H1 (cell line): Measurements from ENCODE around the gene NECAB3. TPM values are rescaled to one million over a fixed set of nuclear protein-coding genes. Genes with fewer than 3 reads are reported as not detected.
A peak's percentile ranks its signal among the peaks of the same experiment; 100 is the strongest.

Experiments
- CTCF ChIA-PET: fragments of 300-600 bp; sonication (Branson Sonifier 250); formaldehyde crosslinking; loops from one replicate; lab custom pipeline; 2021; ENCODE audit not compliant: partially characterized antibody; lab: Charles Lee
- POLR2A ChIA-PET: fragments of 300-600 bp; sonication (Branson Sonifier 250); formaldehyde crosslinking; loops from one replicate; lab custom pipeline; 2021; ENCODE audit warnings: inconsistent platforms; ENCODE audit not compliant: partially characterized antibody; lab: Charles Lee
- DNase-seq, 2 experiments: peaks; one replicate each; pipeline versions ENCODE4 v3.0.0 to v3.0.0-alpha.2; 2010 to 2022; ENCODE audit warnings: low spot score in 2 of 2, low read depth in 1 of 2, mixed read lengths in 1 of 2
- FAIRE-seq: peaks from 2 replicates; lab custom pipeline; 2011; peaks lifted over from hg19 to GRCh38; lab: Jason Lieb, UNC
- H2AFZ ChIP-seq: 2 replicates; pipeline ENCODE4 v1.8.1; 2012; ENCODE audit warnings: low read length, inconsistent platforms
- H2AK5ac ChIP-seq: 2 replicates; pipeline ENCODE4 v1.6.1; 2013; ENCODE audit warnings: low read depth, low read length
- H2BK120ac ChIP-seq: replicated peaks from 2 replicates; pipeline ENCODE3; 2013; ENCODE audit warnings: low read depth, low read length, inconsistent platforms
- H2BK12ac ChIP-seq: 2 replicates; pipeline ENCODE4 v1.6.1; 2013; ENCODE audit warnings: low read depth, low read length
- H2BK15ac ChIP-seq: 2 replicates; pipeline ENCODE4 v1.6.1; 2013; ENCODE audit warnings: low read length
- H2BK20ac ChIP-seq: 2 replicates; pipeline ENCODE4 v1.6.1; 2013; ENCODE audit warnings: low read length
- H2BK5ac ChIP-seq: 2 replicates; pipeline ENCODE4 v1.6.1; 2013; ENCODE audit warnings: low read depth, low read length
- H3K14ac ChIP-seq: 2 replicates; pipeline ENCODE4 v1.6.1; 2013; ENCODE audit warnings: inconsistent platforms; ENCODE audit not compliant: insufficient read length
- H3K18ac ChIP-seq: 2 replicates; pipeline ENCODE4 v1.6.1; 2013; ENCODE audit warnings: low read length; ENCODE audit errors: extremely low read depth
- H3K23ac ChIP-seq: 2 replicates; pipeline ENCODE4 v1.6.1; 2013; ENCODE audit warnings: inconsistent platforms; ENCODE audit not compliant: insufficient read length
- H3K23me2 ChIP-seq: 2 replicates; pipeline ENCODE4 v1.6.1; 2013; ENCODE audit warnings: low read depth, low read length
- H3K27ac ChIP-seq: 2 replicates; pipeline ENCODE4 v1.6.1; 2011; ENCODE audit warnings: low read depth, low read length, inconsistent platforms
- H3K27me3 ChIP-seq, 4 experiments: replicated peaks in 1 of 4; 1 replicate in 1 of 4; 2 replicates in 3 of 4; pipeline versions ENCODE4 v1.6.1 to v1.8.1; 2011 to 2013; ENCODE audit warnings: low read length in 3 of 4, mild to moderate bottlenecking in 3 of 4, inconsistent platforms in 2 of 4, mixed read lengths in 2 of 4, moderate library complexity in 1 of 4; ENCODE audit not compliant: control insufficient read depth in 3 of 4, insufficient read depth in 3 of 4; ENCODE audit errors: extremely low read depth in 1 of 4
- H3K36me3 ChIP-seq, 4 experiments: 2 replicates each; pipeline versions ENCODE4 v1.6.1 to v1.8.1; 2011 to 2013; ENCODE audit warnings: mild to moderate bottlenecking in 4 of 4, low read length in 3 of 4, moderate library complexity in 2 of 4, control low read depth in 1 of 4, inconsistent platforms in 1 of 4; ENCODE audit not compliant: insufficient read depth in 4 of 4, control insufficient read depth in 2 of 4
- H3K4ac ChIP-seq: replicated peaks from 2 replicates; pipeline ENCODE3; 2013; ENCODE audit warnings: low read length, low read depth, mixed read lengths, inconsistent platforms; ENCODE audit not compliant: insufficient read length
- H3K4me1 ChIP-seq, 4 experiments: replicated peaks in 1 of 4; 1 replicate in 1 of 4; 2 replicates in 3 of 4; pipeline versions ENCODE4 v1.6.1 to v1.8.1; 2011 to 2013; ENCODE audit warnings: low read length in 3 of 4, inconsistent platforms in 2 of 4, mixed read lengths in 1 of 4; ENCODE audit not compliant: insufficient read depth in 4 of 4, control insufficient read depth in 3 of 4
- H3K4me2 ChIP-seq, 2 experiments: 2 replicates each; pipeline versions ENCODE4 v1.6.1 to v1.8.1; 2011 to 2013; ENCODE audit warnings: low read depth in 2 of 2, low read length in 2 of 2, control low read depth in 1 of 2, inconsistent platforms in 1 of 2, mild to moderate bottlenecking in 1 of 2; ENCODE audit not compliant: insufficient read depth in 1 of 2
- H3K4me3 ChIP-seq, 4 experiments: fragments of 200-600, 300-600 bp in 1 of 4; sonication (generic), shearing (Covaris generic), sonication (Bioruptor Twin) in 1 of 4; 2 replicates each; pipeline versions ENCODE4 v1.5.1 to v1.8.1; 2011 to 2016; ENCODE audit warnings: low read length in 4 of 4, low read depth in 3 of 4, control low read depth in 2 of 4, inconsistent platforms in 2 of 4, mild to moderate bottlenecking in 2 of 4, mixed read lengths in 1 of 4, moderate library complexity in 1 of 4; ENCODE audit not compliant: insufficient read depth in 2 of 4; ENCODE audit errors: extremely low read depth in 1 of 4
- H3K56ac ChIP-seq: replicated peaks from 2 replicates; pipeline ENCODE3; 2013; ENCODE audit warnings: low read depth, mild to moderate bottlenecking, mixed read lengths, low read length, inconsistent platforms; ENCODE audit not compliant: insufficient read length
- H3K79me1 ChIP-seq: 2 replicates; pipeline ENCODE4 v1.6.1; 2013; ENCODE audit warnings: low read depth, low read length, control low read depth
- H3K79me2 ChIP-seq, 2 experiments: 2 replicates each; pipeline versions ENCODE4 v1.6.1 to v1.8.1; 2012 to 2013; ENCODE audit warnings: low read length in 2 of 2, mild to moderate bottlenecking in 2 of 2, inconsistent platforms in 1 of 2; ENCODE audit not compliant: insufficient read depth in 2 of 2, control insufficient read depth in 1 of 2
- H3K9ac ChIP-seq, 4 experiments: replicated peaks in 1 of 4; 1 replicate in 1 of 4; 2 replicates in 3 of 4; pipeline versions ENCODE4 v1.6.1 to v1.8.1; 2011 to 2013; ENCODE audit warnings: low read depth in 3 of 4, low read length in 3 of 4, control low read depth in 2 of 4, mild to moderate bottlenecking in 2 of 4, moderate library complexity in 2 of 4, inconsistent platforms in 1 of 4; ENCODE audit errors: extremely low read depth in 1 of 4
- H3K9me3 ChIP-seq, 2 experiments: 2 replicates each; pipeline versions ENCODE4 v1.6.1 to v1.8.1; 2012 to 2013; ENCODE audit warnings: mild to moderate bottlenecking in 2 of 2, moderate library complexity in 2 of 2, control low read depth in 1 of 2, inconsistent platforms in 1 of 2, low read depth in 1 of 2, low read length in 1 of 2, mixed read lengths in 1 of 2; ENCODE audit not compliant: insufficient read depth in 2 of 2
- H4K20me1 ChIP-seq, 2 experiments: replicated peaks in 1 of 2; 2 replicates each; pipeline versions ENCODE3 to v1.8.1; 2011 to 2013; ENCODE audit warnings: inconsistent platforms in 2 of 2, low read length in 2 of 2, mild to moderate bottlenecking in 1 of 2; ENCODE audit not compliant: insufficient read depth in 2 of 2, control insufficient read depth in 1 of 2
- H4K5ac ChIP-seq: 2 replicates; pipeline ENCODE4 v1.6.1; 2013; ENCODE audit warnings: low read length, low read depth, mixed read lengths, inconsistent platforms; ENCODE audit not compliant: insufficient read length
- H4K8ac ChIP-seq: 2 replicates; pipeline ENCODE4 v1.8.0; 2013; ENCODE audit warnings: mild to moderate bottlenecking, moderate library complexity, low read length, inconsistent platforms; ENCODE audit not compliant: insufficient read depth; ENCODE audit errors: extremely low read depth
- H4K91ac ChIP-seq: replicated peaks from 2 replicates; pipeline ENCODE3; 2013; ENCODE audit warnings: low read length, mixed read lengths, inconsistent platforms; ENCODE audit not compliant: insufficient read length
- BCL11A ChIP-seq, 2 experiments: IDR thresholded peaks; one replicate each; pipeline ENCODE4 v1.6.1; 2011; ENCODE audit warnings: low read depth in 2 of 2, low read length in 2 of 2, mild to moderate bottlenecking in 2 of 2
- CTBP2 ChIP-seq: IDR thresholded peaks from 2 replicates; pipeline ENCODE4 v1.7.0; 2011; ENCODE audit warnings: borderline replicate concordance, mild to moderate bottlenecking, moderate library complexity, mixed read lengths, low read length; ENCODE audit not compliant: insufficient read depth, insufficient read length
- E2F6 ChIP-seq: IDR thresholded peaks from 2 replicates; pipeline ENCODE4 v1.6.1; 2012; ENCODE audit warnings: inconsistent platforms
- MAX ChIP-seq: IDR thresholded peaks from 2 replicates; pipeline ENCODE4 v1.6.1; 2012; ENCODE audit warnings: inconsistent platforms
- POLR2A ChIP-seq, 2 experiments: IDR thresholded peaks; 1 replicate in 1 of 2; 2 replicates in 1 of 2; pipeline ENCODE4 v1.6.1; 2011; ENCODE audit warnings: low read depth in 2 of 2, low read length in 2 of 2, mild to moderate bottlenecking in 2 of 2; ENCODE audit errors: control extremely low read depth in 1 of 2
- POU5F1 ChIP-seq: IDR thresholded peaks from 2 replicates; pipeline ENCODE4 v1.6.1; 2011; ENCODE audit warnings: low read depth, mild to moderate bottlenecking, low read length, moderate library complexity
- RBBP5 ChIP-seq: IDR thresholded peaks from 2 replicates; pipeline ENCODE4 v1.7.1; 2012; ENCODE audit warnings: low read depth, mild to moderate bottlenecking, inconsistent platforms, low read length, moderate library complexity, borderline replicate concordance
- USF2 ChIP-seq: IDR thresholded peaks from 2 replicates; pipeline ENCODE4 v1.6.1; 2011; ENCODE audit warnings: low read length, improper control_type of control experiment
- WGBS, 2 experiments: shearing (Covaris generic) in 1 of 2; methylation state at CpG; one replicate each; pipeline versions ENCODE4 v1.1.6 to v1.1.7; 2013 to 2015; ENCODE audit warnings: low lambda C conversion rate in 2 of 2, mixed read lengths in 2 of 2, inconsistent platforms in 1 of 2, low coverage in 1 of 2, missing lambda C conversion rate in 1 of 2; ENCODE audit not compliant: insufficient replicate concordance in 2 of 2, insufficient coverage in 1 of 2, insufficient read length in 1 of 2; ENCODE audit errors: extremely low coverage in 1 of 2, missing lambda C conversion rate in 1 of 2; 5-methylcytosine and 5-hydroxymethylcytosine counted together
- polyA plus RNA-seq, 7 experiments: library from polyadenylated mRNA; depleted of rRNA in 3 of 7; stranded (reverse) in 5 of 7; unstranded in 2 of 7; fragments of >200 nt in 5 of 7; fragments of 200-250 nt in 2 of 7; gene quantifications; 1 replicate in 5 of 7; 2 replicates in 1 of 7; 4 replicates in 1 of 7; pipeline versions ENCODE4 v1.2.1 to v1.2.3, GENCODE V29; 2011 to 2013; ENCODE audit warnings: missing spikeins in 2 of 7, mixed read lengths in 2 of 7
- total RNA-seq: library from RNA; stranded (reverse); fragmentation: NEBNext Ultra II Directional; extraction: Animal tissue kit (Norgen Biotek cat#: 25700); gene quantifications from 2 replicates; pipeline ENCODE4 v1.2.1, GENCODE V29; 2021

The NECAB3 gene
- total and polyA plus RNA-seq, 2 of the 8 experiments (the other 6 are each of a cell fraction or from before 2014, with no cell fraction given): 20.5 to 46.2 TPM

- Histone ChIP-seq H3K23ac (no peak overlapping the region), H3K4me3 (no peak overlapping the region), H3K9ac (no peak overlapping the region), H3K79me1 (no peaks in the 10 kb centered on the region), H4K20me1 (no peaks in the 10 kb centered on the region), H3K4me2 (no peak overlapping the region), H3K27ac (no peak overlapping the region), H3K18ac (no peak overlapping the region), H2BK20ac (no peak overlapping the region), H3K56ac (no peak overlapping the region), H2BK12ac (0 out of 2 replicates have a peak overlapping the region, but pooled peaks have one; percentile 39), H2AK5ac (no peak overlapping the region), H2BK120ac (no peak overlapping the region), H3K4me1 (peaks cover 0 to 16% (median 9%) of the 10 kb centered on the region in 4 experiments; a peak in 6 of 7 replicates), H3K14ac (no peak overlapping the region), H3K9me3 (peaks cover 0 to under 1% of the 10 kb centered on the region in 2 experiments; a peak in 1 of 4 replicates), H3K36me3 (no peaks in the 10 kb centered on the region), H3K4ac (peak overlapping the region; percentile 51), H4K91ac (no peak overlapping the region), H2BK5ac (no peak overlapping the region), H2AFZ (no peak overlapping the region), H4K5ac (no peak overlapping the region), H3K27me3 (peaks cover 0 to 6% (median 2%) of the 10 kb centered on the region in 4 experiments; a peak in 4 of 7 replicates), H4K8ac (no peak overlapping the region), H3K23me2 (no peaks in the 10 kb centered on the region), H2BK15ac (no peak overlapping the region), H3K79me2 (no peaks in the 10 kb centered on the region)
- WGBS, 2 experiments: 84% methylated on average over 5 of the region's 5 CpGs; no CpG with 5 or more reads in 1 of the 2 experiments
- POLR2A ChIA-PET: interaction anchor here (0.6 to 2.6 kb wide), 8 partner anchors 8 to 38 kb away, joined by 3 to 10 read pairs (median 4); partner anchors contain the start of genes PXMP4 and ZNF341
- DNase-seq (no peak), FAIRE-seq (no peak)
- TF ChIP-seq E2F6: no peak
- TF ChIP-seq MAX: 0 out of 2 replicates have a peak, but pooled peaks have one; percentile 10
- no peak for TF ChIP-seq USF2
- TF ChIP-seq CTBP2: no peak
- no peak for TF ChIP-seq POLR2A (IDR thresholded peaks at IDR 0.05; ENCODE audit: control extremely low read depth in 1 of 2, low read depth in 2 of 2, low read length in 2 of 2)
- TF ChIP-seq POU5F1: no peak
- no peak for TF ChIP-seq RBBP5
- no peak for TF ChIP-seq BCL11A (IDR thresholded peaks at IDR 0.05; ENCODE audit: low read depth in 2 of 2, low read length in 2 of 2)
- CTCF ChIA-PET: interaction anchor here (1.1 to 1.9 kb wide), 4 partner anchors 9 to 32 kb away, joined by 3 to 6 read pairs (median 6); no protein-coding TSS in a partner anchor
These were observed 19.1 kb upstream of the NECAB3 start for GRCh38 chr20:33693289-33693688.
